C4-2B (cell line): ENCODE data around the gene YPEL1.
A peak's percentile ranks its signal among the peaks of the same experiment; 100 is the strongest.
"Not testable (repeated sequence)": the region's sequence is repeated elsewhere in the genome, so short reads cannot be mapped to it uniquely, and the experiment has no call there.

Experiments used
- H3K27ac ChIP-seq: fragments of 450-650 bp; 2 replicates; pipeline ENCODE4 v1.5.1; 2017
- CTCF ChIP-seq: fragments of 450-650 bp; conservative IDR thresholded peaks from 2 replicates; pipeline ENCODE4 v1.5.1; 2017; ENCODE audit warnings: mild to moderate bottlenecking
- ZFX ChIP-seq: fragments of 450-650 bp; IDR thresholded peaks from 2 replicates; pipeline ENCODE4 v1.6.1; 2017

YPEL1 gene

DNA sequence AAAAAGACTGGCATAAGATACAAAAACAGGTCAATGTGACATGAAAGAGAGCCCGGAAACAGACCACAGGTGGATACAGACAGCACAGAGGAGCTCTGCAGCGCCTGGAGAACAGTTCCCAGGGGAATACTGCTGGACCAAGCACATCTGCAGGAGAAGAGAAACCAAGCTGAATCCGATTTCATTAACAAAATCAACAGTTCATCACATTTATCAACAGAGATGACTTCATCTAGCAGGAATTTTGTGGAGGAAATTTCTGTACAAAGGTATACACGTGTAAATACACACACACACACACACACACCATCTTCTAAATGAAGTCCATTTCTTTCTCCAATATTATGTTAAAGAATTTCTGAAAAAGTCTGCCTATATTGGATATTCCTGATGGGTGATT, 17.1 kb downstream of the YPEL1 start:
- TF ChIP-seq ZFX (no peak), CTCF (no peak)

GRCh38 chr22:21716395-21717122, 19.0 kb downstream of the YPEL1 start:
- not testable (repeated sequence) for H3K27ac ChIP-seq

More for the DNA sequence above, 17.1 kb downstream of the YPEL1 start:
- no peak overlapping the region for H3K27ac ChIP-seq

DNA sequence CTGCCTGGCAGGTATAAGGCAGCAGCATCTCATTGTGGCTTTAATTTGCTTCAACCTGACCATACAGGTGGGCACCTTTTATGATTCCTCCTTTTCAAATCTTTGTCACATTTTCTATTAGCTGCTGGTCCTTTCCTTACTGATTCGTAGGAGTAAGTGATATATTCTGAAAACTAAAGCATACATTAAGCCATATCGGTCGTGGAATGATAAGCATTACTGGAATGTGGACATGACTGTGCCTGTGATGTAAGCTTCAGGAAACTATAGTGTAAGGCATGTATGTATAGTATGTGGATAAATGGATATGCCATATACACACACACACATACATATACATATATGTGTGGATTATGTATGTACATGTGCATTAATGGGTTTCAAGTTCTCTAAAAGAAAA, 20.8 kb downstream of the YPEL1 start:
- TF ChIP-seq ZFX: no peak
- TF ChIP-seq CTCF: no peak
- H3K27ac ChIP-seq: no peak overlapping the region

GRCh38 chr22:21714059-21714770, 21.4 kb downstream of the YPEL1 start:
- no peak overlapping the region for H3K27ac ChIP-seq
- no peak for TF ChIP-seq CTCF

GRCh38 chr22:21713428-21714058, 22.1 kb downstream of the YPEL1 start:
- TF ChIP-seq ZFX (no peak), CTCF (no peak; the same call in 1 of the 2 replicates)

DNA sequence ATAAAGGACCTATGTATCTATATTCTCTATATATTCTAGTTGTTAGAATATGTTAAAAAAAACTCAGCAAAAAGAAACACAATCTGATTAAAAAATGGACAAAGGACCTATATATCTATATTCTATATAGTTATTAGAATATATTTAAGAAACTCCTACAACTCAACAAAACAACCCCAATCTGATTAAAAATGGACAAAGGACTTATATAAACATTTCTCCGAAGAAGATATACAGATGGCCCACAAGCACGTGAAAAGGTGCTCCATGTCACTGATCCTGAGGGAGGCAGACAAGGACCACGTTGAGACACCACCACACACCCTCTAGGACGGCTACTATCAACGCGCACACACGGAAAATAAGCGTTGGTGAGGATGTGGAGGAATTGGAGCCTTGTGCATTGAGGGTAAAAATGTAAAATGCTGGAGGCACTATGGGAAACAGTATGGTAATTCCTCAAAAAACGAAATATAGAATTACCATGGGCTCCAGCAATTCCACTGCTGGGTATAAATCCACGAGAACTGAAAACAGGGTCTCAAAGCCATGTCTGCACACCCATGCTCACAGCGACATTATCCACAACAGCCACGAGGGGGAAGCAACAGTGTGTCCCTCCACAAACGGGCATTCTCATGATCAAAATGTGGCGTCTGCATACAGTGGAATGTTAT, 22.7 kb downstream of the YPEL1 start:
- TF ChIP-seq ZFX: no peak
- TF ChIP-seq CTCF: peak; percentile 93
- H3K27ac ChIP-seq: no peak overlapping the region

More at GRCh38 chr22:21713428-21714058, 22.1 kb downstream of the YPEL1 start:
- no peak overlapping the region for H3K27ac ChIP-seq

- no peak overlapping the region for H3K27ac ChIP-seq
- TF ChIP-seq ZFX (no peak), CTCF (no peak)
Observed at GRCh38 chr22:21711851-21712250, 23.7 kb downstream of the YPEL1 start.
